Neuron (in vitro differentiated cells): ENCODE data around the gene USP6.
"Not testable (repeated sequence)": the region's sequence is repeated elsewhere in the genome, so short reads cannot be mapped to it uniquely, and the experiment has no call there.

ENCODE experiments used
- H2AFZ ChIP-seq: one replicate; pipeline ENCODE4 v1.6.1; 2013; ENCODE audit warnings: low read depth, mild to moderate bottlenecking, inconsistent platforms, low read length, moderate library complexity
- H3K27me3 ChIP-seq: one replicate; pipeline ENCODE4 v1.6.1; 2013; ENCODE audit warnings: low read length; ENCODE audit not compliant: insufficient read depth
- H3K36me3 ChIP-seq: one replicate; pipeline ENCODE4 v1.6.1; 2013; ENCODE audit warnings: low read length; ENCODE audit not compliant: insufficient read depth
- H3K4me1 ChIP-seq: one replicate; pipeline ENCODE4 v1.6.1; 2013; ENCODE audit warnings: low read length; ENCODE audit not compliant: insufficient read depth
- H3K4me3 ChIP-seq: 2 replicates; pipeline ENCODE4 v1.5.1; 2013; ENCODE audit warnings: mild to moderate bottlenecking, low read length, moderate library complexity
- H3K9me3 ChIP-seq: one replicate; pipeline ENCODE4 v1.6.1; 2013; ENCODE audit warnings: low read length

USP6 gene

GRCh38 chr17:5100832-5101231 is 15.0 kb upstream of the USP6 start:
- Histone ChIP-seq H3K36me3 (peaks cover 6% of the 10 kb centered on the region), H2AFZ (no peak overlapping the region), H3K4me3 (no peak overlapping the region), H3K27me3 (peaks cover 12% of the 10 kb centered on the region), H3K9me3 (peaks cover 15% of the 10 kb centered on the region), H3K4me1 (no peaks in the 10 kb centered on the region)

- Histone ChIP-seq H3K4me3 (peak overlapping the region; percentile 75), H3K27me3 (no peaks in the 10 kb centered on the region), H2AFZ (peak overlapping the region; percentile 74), H3K9me3 (peaks cover 26% of the 10 kb centered on the region), H3K4me1 (peaks cover 6% of the 10 kb centered on the region), H3K36me3 (peaks cover 34% of the 10 kb centered on the region)
Observed at GRCh38 chr17:5110816-5111215, 5.0 kb upstream of the USP6 start.

GRCh38 chr17:5111402-5112204 is 4.2 kb upstream of the USP6 start, which contains the start of gene ZNF232:
Gene ZNF232 (minus strand): TSS chr17:5111878. CDS start chr17:5111822, 56 bp downstream.
- Histone ChIP-seq H3K27me3 (no peaks in the 10 kb centered on the region), H3K4me1 (peaks cover 6% of the 10 kb centered on the region), H3K9me3 (peaks cover 19% of the 10 kb centered on the region), H3K4me3 (peak within 1 kb of the TSS; percentile 75), H2AFZ (peak within 1 kb of the TSS; percentile 74), H3K36me3 (peaks cover 26% of the 10 kb centered on the region)

- H3K9me3 ChIP-seq, result peaks cover 2% of the 10 kb centered on the region
- peaks cover 7% of the 10 kb centered on the region for H3K27me3 ChIP-seq
- no peak overlapping the region for H3K4me3 ChIP-seq
- H2AFZ ChIP-seq, result no peak overlapping the region
- peaks cover 2% of the 10 kb centered on the region for H3K36me3 ChIP-seq
- no peaks in the 10 kb centered on the region for H3K4me1 ChIP-seq
Observed at GRCh38 chr17:5118219-5118618, 2.4 kb downstream of the USP6 start.

- Histone ChIP-seq H3K36me3 (no peaks in the 10 kb centered on the region), H3K9me3 (peaks cover 2% of the 10 kb centered on the region), H3K4me1 (no peaks in the 10 kb centered on the region), H3K4me3 (no peak overlapping the region), H3K27me3 (peaks cover 16% of the 10 kb centered on the region), H2AFZ (no peak overlapping the region)
Observed at GRCh38 chr17:5120036-5120435, 4.2 kb downstream of the USP6 start.

GRCh38 chr17:5120436-5121185 is 4.8 kb downstream of the USP6 start:
- not testable (repeated sequence) for H3K9me3 ChIP-seq, H2AFZ ChIP-seq, H3K4me1 ChIP-seq, H3K4me3 ChIP-seq, H3K36me3 ChIP-seq
- peaks cover 16% of the 10 kb centered on the region for H3K27me3 ChIP-seq

GRCh38 chr17:5121186-5121841 is 5.5 kb downstream of the USP6 start:
- H2AFZ ChIP-seq, result no peak overlapping the region
- H3K27me3 ChIP-seq, result peaks cover 16% of the 10 kb centered on the region
- no peak overlapping the region for H3K4me3 ChIP-seq
- H3K36me3 ChIP-seq, result no peaks in the 10 kb centered on the region
- H3K9me3 ChIP-seq, result peaks cover 2% of the 10 kb centered on the region
- H3K4me1 ChIP-seq, result no peaks in the 10 kb centered on the region

- H3K9me3 ChIP-seq, H3K4me3 ChIP-seq, H2AFZ ChIP-seq, H3K36me3 ChIP-seq, H3K4me1 ChIP-seq: not testable (repeated sequence)
- peaks cover 16% of the 10 kb centered on the region for H3K27me3 ChIP-seq
Observed at GRCh38 chr17:5122056-5122455, 6.2 kb downstream of the USP6 start.

GRCh38 chr17:5122586-5123342 is 6.9 kb downstream of the USP6 start:
- H3K36me3 ChIP-seq, result no peaks in the 10 kb centered on the region
- peak overlapping the region; percentile 22 for H3K4me3 ChIP-seq
- no peaks in the 10 kb centered on the region for H3K4me1 ChIP-seq
- peaks cover 16% of the 10 kb centered on the region for H3K27me3 ChIP-seq
- no peaks in the 10 kb centered on the region for H3K9me3 ChIP-seq
- H2AFZ ChIP-seq, result peak overlapping the region; percentile 91

GRCh38 chr17:5123343-5124124 is 7.7 kb downstream of the USP6 start:
- Histone ChIP-seq H3K9me3 (no peaks in the 10 kb centered on the region), H3K36me3 (no peaks in the 10 kb centered on the region), H2AFZ (no peak overlapping the region), H3K4me1 (no peaks in the 10 kb centered on the region), H3K4me3 (no peak overlapping the region), H3K27me3 (peaks cover 16% of the 10 kb centered on the region)

- not testable (repeated sequence) for H3K9me3 ChIP-seq, H3K36me3 ChIP-seq, H3K4me1 ChIP-seq, H2AFZ ChIP-seq, H3K4me3 ChIP-seq
- H3K27me3 ChIP-seq, result peaks cover 16% of the 10 kb centered on the region
Observed at GRCh38 chr17:5124125-5124760, 8.4 kb downstream of the USP6 start.

- not testable (repeated sequence) for H3K36me3 ChIP-seq, H3K9me3 ChIP-seq, H3K4me1 ChIP-seq, H2AFZ ChIP-seq, H3K4me3 ChIP-seq
- H3K27me3 ChIP-seq, result peaks cover 16% of the 10 kb centered on the region
Observed at GRCh38 chr17:5124896-5125295, 9.1 kb downstream of the USP6 start.
